Trophoblast cell (in vitro differentiated cells and primary cell): ENCODE measurements around the gene CLNS1A. TPM values are rescaled to one million over a fixed set of nuclear protein-coding genes. Genes with fewer than 3 reads are reported as not detected.
A peak's percentile ranks its signal among the peaks of the same experiment; 100 is the strongest.

ENCODE experiments used
- DNase-seq, 2 donors: peaks; one replicate each; pipeline ENCODE4 v3.0.0-alpha.2; 2016
- H2AFZ ChIP-seq: 2 replicates; pipeline ENCODE4 v1.6.1; 2013; ENCODE audit warnings: low read length, moderate library complexity, mild to moderate bottlenecking; ENCODE audit not compliant: insufficient read depth, poor library complexity
- H2AK5ac ChIP-seq: 2 replicates; pipeline ENCODE4 v1.6.1; 2013; ENCODE audit warnings: mild to moderate bottlenecking, low read length
- H2BK120ac ChIP-seq: 2 replicates; pipeline ENCODE4 v1.6.1; 2013; ENCODE audit warnings: low read length, mild to moderate bottlenecking, moderate library complexity; ENCODE audit not compliant: insufficient read depth, poor library complexity
- H2BK12ac ChIP-seq: 2 replicates; pipeline ENCODE4 v1.6.1; 2013; ENCODE audit warnings: mild to moderate bottlenecking, low read length, moderate library complexity
- H2BK5ac ChIP-seq: 2 replicates; pipeline ENCODE4 v1.6.1; 2013; ENCODE audit warnings: low read length, low read depth, moderate library complexity, mild to moderate bottlenecking; ENCODE audit not compliant: poor library complexity
- H3K14ac ChIP-seq: 2 replicates; pipeline ENCODE4 v1.6.1; 2013; ENCODE audit warnings: mild to moderate bottlenecking, low read length
- H3K18ac ChIP-seq: 2 replicates; pipeline ENCODE4 v1.6.1; 2013; ENCODE audit warnings: mild to moderate bottlenecking, low read length
- H3K23ac ChIP-seq: 2 replicates; pipeline ENCODE4 v1.6.1; 2013; ENCODE audit warnings: low read length
- H3K27ac ChIP-seq: 2 replicates; pipeline ENCODE4 v1.5.1; 2013; ENCODE audit warnings: low read depth, mild to moderate bottlenecking, inconsistent platforms, low read length, moderate library complexity
- H3K27me3 ChIP-seq: 2 replicates; pipeline ENCODE4 v1.6.1; 2013; ENCODE audit warnings: inconsistent platforms, mild to moderate bottlenecking, low read length, moderate library complexity; ENCODE audit not compliant: insufficient read depth
- H3K36me3 ChIP-seq, 2 experiments: 1 replicate in 1 of 2; 2 replicates in 1 of 2; pipeline ENCODE4 v1.6.1; 2013; ENCODE audit warnings: low read length in 2 of 2, mild to moderate bottlenecking in 2 of 2, moderate library complexity in 1 of 2; ENCODE audit not compliant: insufficient read depth in 2 of 2, control insufficient read depth in 1 of 2
- H3K4ac ChIP-seq: 2 replicates; pipeline ENCODE4 v1.6.1; 2013; ENCODE audit warnings: low read depth, mild to moderate bottlenecking, low read length, moderate library complexity
- H3K4me1 ChIP-seq, 2 experiments: 1 replicate in 1 of 2; 2 replicates in 1 of 2; pipeline ENCODE4 v1.6.1; 2013; ENCODE audit warnings: low read length in 2 of 2, mild to moderate bottlenecking in 2 of 2, moderate library complexity in 1 of 2; ENCODE audit not compliant: insufficient read depth in 2 of 2, control insufficient read depth in 1 of 2
- H3K4me2 ChIP-seq: 2 replicates; pipeline ENCODE4 v1.6.1; 2013; ENCODE audit warnings: inconsistent platforms, mild to moderate bottlenecking, low read length, moderate library complexity
- H3K4me3 ChIP-seq: 2 replicates; pipeline ENCODE4 v1.5.1; 2013; ENCODE audit warnings: mild to moderate bottlenecking, low read depth, low read length, inconsistent platforms
- H3K79me1 ChIP-seq: one replicate; pipeline ENCODE4 v1.6.1; 2013; ENCODE audit warnings: low read length
- H3K79me2 ChIP-seq: 2 replicates; pipeline ENCODE4 v1.6.1; 2013; ENCODE audit warnings: low read length, mild to moderate bottlenecking; ENCODE audit not compliant: control insufficient read depth, insufficient read depth, poor library complexity
- H3K9ac ChIP-seq: 2 replicates; pipeline ENCODE4 v1.6.1; 2013; ENCODE audit warnings: mild to moderate bottlenecking, low read length
- H3K9me3 ChIP-seq: 2 replicates; pipeline ENCODE4 v1.6.1; 2013; ENCODE audit warnings: low read depth, mild to moderate bottlenecking, control low read depth, inconsistent platforms, low read length; ENCODE audit not compliant: insufficient read depth
- H4K12ac ChIP-seq: 2 replicates; pipeline ENCODE4 v1.6.1; 2013; ENCODE audit warnings: low read depth, mild to moderate bottlenecking, low read length, moderate library complexity
- H4K8ac ChIP-seq: 2 replicates; pipeline ENCODE4 v1.6.1; 2013; ENCODE audit warnings: low read depth, mild to moderate bottlenecking, low read length, moderate library complexity
- H4K91ac ChIP-seq: one replicate; pipeline ENCODE4 v1.6.1; 2013; ENCODE audit warnings: low read depth, mild to moderate bottlenecking, low read length, moderate library complexity
- WGBS: extraction: QIAGEN DNeasy Blood & Tissue Kit; methylation state at CpG from one replicate; pipeline ENCODE4 v1.1.7; 2013; ENCODE audit warnings: missing lambda C conversion rate; ENCODE audit not compliant: insufficient read length, insufficient coverage; ENCODE audit errors: extremely low coverage; 5-methylcytosine and 5-hydroxymethylcytosine counted together
- polyA plus RNA-seq: library from polyadenylated mRNA; stranded (reverse); fragments of 200-250 nt; gene quantifications from 2 replicates; pipeline ENCODE4 v1.2.3, GENCODE V29; 2013

CLNS1A gene
- 39.1 and 39.6 TPM in 2 replicates for polyA plus RNA-seq

GRCh38 chr11:77637345-77638165 lies at the start of gene CLNS1A:
CLNS1A (minus strand) TSS chr11:77637794; CDS start chr11:77637714, 80 bp downstream.
- Histone ChIP-seq H2AK5ac (peak within 1 kb of the TSS; percentile 66), H2BK12ac (no peak within 1 kb of the TSS), H3K36me3 (peaks cover 1 to 2% of the 10 kb centered on the region in 2 experiments), H4K12ac (peak within 1 kb of the TSS; percentile 96), H3K9me3 (peaks cover 1% of the 10 kb centered on the region), H3K14ac (peak within 1 kb of the TSS; percentile 84), H3K18ac (no peak within 1 kb of the TSS), H3K4me1 (peaks cover 5 to 6% of the 10 kb centered on the region in 2 experiments), H3K9ac (peak within 1 kb of the TSS; percentile 97), H2AFZ (peak within 1 kb of the TSS; percentile 81), H2BK120ac (peak within 1 kb of the TSS; percentile 33), H3K4me2 (peak within 1 kb of the TSS; percentile 94), H3K23ac (no peak within 1 kb of the TSS), H2BK5ac (peak within 1 kb of the TSS; percentile 66), H3K4me3 (peak within 1 kb of the TSS; percentile 98), H3K79me2 (peaks cover 2% of the 10 kb centered on the region), H3K79me1 (peaks cover 9% of the 10 kb centered on the region), H3K4ac (peak within 1 kb of the TSS; percentile 72), H4K91ac (peak within 1 kb of the TSS; percentile 71), H3K27me3 (no peaks in the 10 kb centered on the region), H3K27ac (peak within 1 kb of the TSS; percentile 49), H4K8ac (peak within 1 kb of the TSS; percentile 99)
- peak; percentile 75 to 84 for DNase-seq
- no CpG with 5 or more reads among the region's 41 CpGs for WGBS

- Histone ChIP-seq H3K9me3 (no peaks in the 10 kb centered on the region), H3K36me3 (peaks cover 13% of the 10 kb centered on the region in 2 experiments), H4K8ac (no peak overlapping the region), H3K23ac (no peak overlapping the region), H3K27me3 (no peaks in the 10 kb centered on the region), H4K91ac (no peak overlapping the region), H3K79me1 (no peaks in the 10 kb centered on the region), H3K14ac (no peak overlapping the region), H3K4ac (no peak overlapping the region), H2BK5ac (no peak overlapping the region), H3K27ac (no peak overlapping the region), H4K12ac (no peak overlapping the region), H3K4me1 (no peaks in the 10 kb centered on the region), H3K4me2 (no peak overlapping the region), H3K79me2 (no peaks in the 10 kb centered on the region), H2AK5ac (no peak overlapping the region), H2AFZ (no peak overlapping the region), H2BK120ac (no peak overlapping the region), H3K18ac (no peak overlapping the region), H3K4me3 (no peak overlapping the region), H2BK12ac (no peak overlapping the region), H3K9ac (no peak overlapping the region)
- DNase-seq = no peak
Observed at GRCh38 chr11:77687088-77687487, 49.5 kb upstream of the CLNS1A start.

GRCh38 chr11:77677138-77677537 lies 39.5 kb upstream of the CLNS1A start:
- H3K23ac ChIP-seq = no peak overlapping the region
- WGBS = no CpG with 5 or more reads among the region's 3 CpGs
- no peak overlapping the region for H3K27ac ChIP-seq

GRCh38 chr11:77672264-77672663 lies 34.7 kb upstream of the CLNS1A start:
- H3K79me1 ChIP-seq = no peaks in the 10 kb centered on the region

More at GRCh38 chr11:77677138-77677537, 39.5 kb upstream of the CLNS1A start:
- no peak overlapping the region for H4K91ac ChIP-seq
- H3K4me2 ChIP-seq = no peak overlapping the region
- no peaks in the 10 kb centered on the region for H3K4me1 ChIP-seq
- H3K27me3 ChIP-seq = no peaks in the 10 kb centered on the region
- H4K8ac ChIP-seq = no peak overlapping the region
- no peak overlapping the region for H2BK120ac ChIP-seq
- no peaks in the 10 kb centered on the region for H3K79me1 ChIP-seq
- no peak overlapping the region for H2AFZ ChIP-seq
- peaks cover 16 to 19% of the 10 kb centered on the region in 2 experiments for H3K36me3 ChIP-seq
- H3K9me3 ChIP-seq = no peaks in the 10 kb centered on the region
- no peak overlapping the region for H3K14ac ChIP-seq
- H3K9ac ChIP-seq = no peak overlapping the region
- DNase-seq = peak in 1 of 2 donors; percentile 70
- H2AK5ac ChIP-seq = no peak overlapping the region
- H3K4me3 ChIP-seq = no peak overlapping the region
- no peak overlapping the region for H2BK5ac ChIP-seq
- H4K12ac ChIP-seq = no peak overlapping the region
- H3K18ac ChIP-seq = no peak overlapping the region
- H3K79me2 ChIP-seq = no peaks in the 10 kb centered on the region
- no peak overlapping the region for H3K4ac ChIP-seq
- H2BK12ac ChIP-seq = no peak overlapping the region

More at GRCh38 chr11:77672264-77672663, 34.7 kb upstream of the CLNS1A start:
- no peak overlapping the region for H3K4me2 ChIP-seq
- no peak overlapping the region for H3K27ac ChIP-seq
- H3K36me3 ChIP-seq = peaks cover 25% of the 10 kb centered on the region in 2 experiments
- H4K8ac ChIP-seq = no peak overlapping the region
- no peaks in the 10 kb centered on the region for H3K4me1 ChIP-seq
- no peak overlapping the region for H4K91ac ChIP-seq
- H3K4me3 ChIP-seq = no peak overlapping the region
- H3K9me3 ChIP-seq = no peaks in the 10 kb centered on the region
- H2AFZ ChIP-seq = no peak overlapping the region
- H2BK120ac ChIP-seq = no peak overlapping the region
- no peak overlapping the region for H3K14ac ChIP-seq
- H3K79me2 ChIP-seq = no peaks in the 10 kb centered on the region
- no peak overlapping the region for H2BK5ac ChIP-seq
- H3K27me3 ChIP-seq = no peaks in the 10 kb centered on the region
- no peak overlapping the region for H3K23ac ChIP-seq
- WGBS = no CpG with 5 or more reads among the region's 1 CpG
- H3K9ac ChIP-seq = no peak overlapping the region
- H2AK5ac ChIP-seq = no peak overlapping the region
- H4K12ac ChIP-seq = no peak overlapping the region
- no peak overlapping the region for H3K18ac ChIP-seq
- peak; percentile 13 to 21 for DNase-seq
- no peak overlapping the region for H2BK12ac ChIP-seq
- H3K4ac ChIP-seq = no peak overlapping the region
